Colonic mucosa (tissue), 4 donors: ENCODE data around the gene ANXA1. TPM values are rescaled to one million over a fixed set of nuclear protein-coding genes. Genes with fewer than 3 reads are reported as not detected.

ENCODE experiments used
- DNase-seq: peaks from one replicate; pipeline ENCODE4 v3.0.0-alpha.2; 2020
- H3K27ac ChIP-seq: fragments of 200-600 bp; one replicate; pipeline ENCODE4 v1.8.0; 2021
- H3K27me3 ChIP-seq: fragments of 200-600 bp; one replicate; pipeline ENCODE4 v1.8.0; 2021
- H3K36me3 ChIP-seq: fragments of 200-600 bp; one replicate; pipeline ENCODE4 v1.8.0; 2021
- H3K4me1 ChIP-seq: fragments of 200-600 bp; one replicate; pipeline ENCODE4 v1.8.0; 2021; ENCODE audit warnings: mild to moderate bottlenecking
- H3K4me3 ChIP-seq: fragments of 200-600 bp; one replicate; pipeline ENCODE4 v1.8.0; 2021
- H3K9ac ChIP-seq, 2 donors: one replicate each; pipeline ENCODE4 v1.7.0; 2013; ENCODE audit warnings: control low read depth in 2 of 2, low read depth in 2 of 2, low read length in 2 of 2
- H3K9me3 ChIP-seq: fragments of 200-600 bp; one replicate; pipeline ENCODE4 v1.8.0; 2021
- intact Hi-C: fragments of 100-400 bp; cut with DNase I; formaldehyde crosslinking; loops from one replicate; pipeline ENCODE4 v1.14.1; 2022
- total RNA-seq, 2 donors: library from RNA; stranded (reverse); fragmentation: NEBNext Ultra II Directional in 1 of 2; extraction: Animal tissue kit (Norgen Biotek cat#: 25700) in 1 of 2; gene quantifications; one replicate each; pipeline ENCODE4 v1.2.1, GENCODE V29; 2021
- TF ChIP-seq, protein P1 (sequence below): fragments of 200-600 bp; IDR thresholded peaks from one replicate; pipeline ENCODE4 v1.8.0; 2022; ENCODE audit warnings: antibody characterized with exemption, mild to moderate bottlenecking
- donor health status: healthy.
- donor health status: DM: no; HTN: no; CAD: no.
- donor health status: DM: no; HTN: no; CAD: no.

Gene ANXA1
- total RNA-seq, 2 donors from 2014 or later, result 19.7 to 58.2 TPM

DNA sequence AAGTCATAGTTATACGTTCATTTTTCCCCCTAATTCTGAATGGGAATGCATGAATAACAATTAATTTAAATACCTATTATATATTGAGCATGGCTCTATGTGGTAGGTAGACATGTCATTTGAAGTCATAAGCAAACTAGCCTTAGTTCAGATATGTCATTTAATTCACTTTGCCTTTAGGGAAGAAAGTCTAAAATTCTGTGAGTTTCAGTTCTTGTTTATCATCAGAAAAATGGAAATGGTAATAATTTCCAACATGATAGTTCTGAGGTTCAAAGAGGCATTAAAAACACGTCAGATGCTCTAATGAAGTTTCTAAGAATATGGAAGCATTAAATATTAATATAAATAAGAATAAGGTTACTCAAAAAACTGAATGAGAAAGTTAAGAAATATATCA lies 13.1 kb upstream of the ANXA1 start:
- TF ChIP-seq, protein P1, sequence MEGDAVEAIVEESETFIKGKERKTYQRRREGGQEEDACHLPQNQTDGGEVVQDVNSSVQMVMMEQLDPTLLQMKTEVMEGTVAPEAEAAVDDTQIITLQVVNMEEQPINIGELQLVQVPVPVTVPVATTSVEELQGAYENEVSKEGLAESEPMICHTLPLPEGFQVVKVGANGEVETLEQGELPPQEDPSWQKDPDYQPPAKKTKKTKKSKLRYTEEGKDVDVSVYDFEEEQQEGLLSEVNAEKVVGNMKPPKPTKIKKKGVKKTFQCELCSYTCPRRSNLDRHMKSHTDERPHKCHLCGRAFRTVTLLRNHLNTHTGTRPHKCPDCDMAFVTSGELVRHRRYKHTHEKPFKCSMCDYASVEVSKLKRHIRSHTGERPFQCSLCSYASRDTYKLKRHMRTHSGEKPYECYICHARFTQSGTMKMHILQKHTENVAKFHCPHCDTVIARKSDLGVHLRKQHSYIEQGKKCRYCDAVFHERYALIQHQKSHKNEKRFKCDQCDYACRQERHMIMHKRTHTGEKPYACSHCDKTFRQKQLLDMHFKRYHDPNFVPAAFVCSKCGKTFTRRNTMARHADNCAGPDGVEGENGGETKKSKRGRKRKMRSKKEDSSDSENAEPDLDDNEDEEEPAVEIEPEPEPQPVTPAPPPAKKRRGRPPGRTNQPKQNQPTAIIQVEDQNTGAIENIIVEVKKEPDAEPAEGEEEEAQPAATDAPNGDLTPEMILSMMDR, result no peak
- no peak for DNase-seq
- intact Hi-C loops, result no loop called here

DNA sequence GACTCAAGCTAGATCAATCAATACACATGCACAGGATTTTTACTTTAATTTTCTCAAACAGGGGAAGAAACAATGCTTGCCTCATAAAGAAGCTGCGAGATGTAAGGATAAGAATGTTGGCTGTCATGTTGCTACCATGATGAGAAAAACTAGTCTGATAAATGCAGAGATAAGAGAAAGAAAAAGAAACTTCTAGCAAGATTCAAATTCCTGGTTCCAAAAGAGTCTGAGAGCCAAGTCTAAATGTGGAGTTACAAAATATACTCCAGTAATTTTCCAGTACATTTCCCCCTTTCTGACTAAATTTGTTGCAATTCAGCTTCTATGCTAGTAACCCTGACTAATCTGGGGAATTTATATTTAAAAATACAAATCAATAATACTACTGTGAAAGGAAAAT lies 10.4 kb upstream of the ANXA1 start:
- Histone ChIP-seq H3K4me1 (no peaks in the 10 kb centered on the region), H3K9ac (no peak overlapping the region), H3K36me3 (no peaks in the 10 kb centered on the region), H3K4me3 (no peak overlapping the region), H3K27ac (no peak overlapping the region), H3K27me3 (no peaks in the 10 kb centered on the region), H3K9me3 (no peaks in the 10 kb centered on the region)
- DNase-seq, result no peak
- TF ChIP-seq, protein P1, result no peak
- intact Hi-C loops, result no loop called here

More for the DNA sequence above, 13.1 kb upstream of the ANXA1 start:
- Histone ChIP-seq H3K4me3 (no peak overlapping the region), H3K27me3 (no peaks in the 10 kb centered on the region), H3K9ac (no peak overlapping the region), H3K27ac (no peak overlapping the region), H3K36me3 (no peaks in the 10 kb centered on the region), H3K9me3 (no peaks in the 10 kb centered on the region), H3K4me1 (no peaks in the 10 kb centered on the region)

DNA sequence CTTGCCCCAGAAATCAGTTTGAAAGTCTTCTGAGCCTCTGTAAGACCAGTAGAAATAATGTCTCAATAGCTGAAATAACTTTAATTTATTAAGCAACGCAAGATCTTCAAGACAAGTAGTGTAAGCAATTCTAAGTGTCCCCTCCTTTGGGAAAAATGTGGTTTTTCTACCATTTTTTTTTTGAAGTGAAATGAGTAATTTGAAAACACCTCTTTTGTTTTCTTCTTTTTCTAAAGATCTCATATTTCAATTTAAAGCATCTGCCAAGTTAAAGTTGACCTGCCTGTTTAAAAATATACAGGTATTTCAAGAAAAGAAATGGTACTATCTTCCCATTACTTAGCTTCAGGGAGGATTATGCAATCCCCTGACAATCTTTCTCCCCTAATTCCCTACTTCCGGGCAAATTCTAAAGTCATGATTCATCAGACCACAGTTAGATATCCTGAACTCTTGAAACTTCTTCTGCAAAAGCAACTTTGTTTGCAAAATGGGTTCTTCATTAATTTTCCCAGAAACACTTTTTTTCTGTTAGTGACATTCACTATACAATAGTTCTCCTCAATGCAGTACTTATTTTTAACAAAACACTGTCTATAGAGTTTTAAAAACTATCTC lies 7.8 kb upstream of the ANXA1 start:
- intact Hi-C loops, result no loop called here
- Histone ChIP-seq H3K4me3 (no peak overlapping the region), H3K27me3 (no peaks in the 10 kb centered on the region), H3K9me3 (no peaks in the 10 kb centered on the region), H3K27ac (peak overlapping the region; percentile 1), H3K4me1 (no peaks in the 10 kb centered on the region), H3K36me3 (no peaks in the 10 kb centered on the region), H3K9ac (no peak overlapping the region)
- DNase-seq, result no peak
- TF ChIP-seq, protein P1, result no peak

GRCh38 chr9:73146111-73146815 lies 5.4 kb upstream of the ANXA1 start:
- TF ChIP-seq, protein P1, result no peak
- intact Hi-C loops, result no loop called here
- no peak for DNase-seq
- Histone ChIP-seq H3K4me1 (no peaks in the 10 kb centered on the region), H3K9ac (no peak overlapping the region), H3K36me3 (no peaks in the 10 kb centered on the region), H3K9me3 (no peaks in the 10 kb centered on the region), H3K4me3 (no peak overlapping the region), H3K27me3 (no peaks in the 10 kb centered on the region), H3K27ac (no peak overlapping the region)

DNA sequence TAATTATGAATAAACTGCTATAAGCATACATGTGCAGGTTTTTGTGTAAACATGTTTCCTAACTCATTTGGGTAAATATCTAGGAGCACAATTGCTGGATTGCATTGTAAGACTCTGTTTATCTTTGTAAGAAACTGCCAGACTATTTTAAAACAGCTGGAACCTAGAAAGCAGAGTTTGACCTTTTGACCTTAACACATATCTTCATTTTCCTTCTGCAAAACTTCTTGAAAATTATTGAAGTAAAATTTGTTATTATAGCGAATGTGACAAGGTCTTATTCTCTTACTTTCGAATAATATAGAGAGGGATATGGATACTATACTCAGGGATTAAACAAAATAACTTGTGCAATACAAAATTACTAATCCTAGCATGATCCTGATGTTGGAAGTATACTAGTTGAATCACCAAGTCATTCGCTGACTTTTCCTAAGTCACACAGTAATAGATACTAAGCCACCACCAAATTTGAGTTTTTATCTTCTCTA lies 3.2 kb upstream of the ANXA1 start:
- Histone ChIP-seq H3K4me1 (no peaks in the 10 kb centered on the region), H3K9ac (no peak overlapping the region)

More for the DNA sequence above, 3.2 kb upstream of the ANXA1 start:
- Histone ChIP-seq H3K27me3 (no peaks in the 10 kb centered on the region), H3K4me3 (no peak overlapping the region), H3K9me3 (no peaks in the 10 kb centered on the region), H3K36me3 (no peaks in the 10 kb centered on the region), H3K27ac (peak overlapping the region; percentile 49)
- TF ChIP-seq, protein P1, result no peak
- intact Hi-C loops, result no loop called here
- no peak for DNase-seq
